ELF-1 (cell line): ENCODE measurements around the gene TBC1D8B.

Experiments used
- DNase-seq: peaks from one replicate; pipeline ENCODE4 v3.0.0-alpha.2; 2016; ENCODE audit warnings: low read depth, low spot score

The TBC1D8B gene

DNA sequence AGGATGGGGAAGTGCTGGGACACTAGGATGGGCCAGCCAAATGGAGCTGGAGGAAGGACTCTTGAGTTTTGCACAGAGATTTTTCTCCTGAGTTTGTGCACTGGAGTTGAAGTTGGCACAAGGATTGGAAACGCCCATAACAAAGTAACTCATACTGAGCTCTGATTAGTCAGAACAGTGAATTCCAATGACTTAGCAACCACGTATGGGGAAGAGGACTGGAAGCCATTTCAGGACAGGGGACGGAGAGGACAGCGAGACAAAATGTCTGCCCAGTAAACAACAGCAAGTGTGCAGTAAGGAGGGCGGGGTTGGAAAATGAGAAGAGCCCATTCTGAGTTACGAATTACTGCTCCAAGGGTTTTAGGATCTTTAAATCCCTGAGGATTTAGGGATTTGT is 94.8 kb downstream of the TBC1D8B start:
- DNase-seq: no peak

GRCh38 chrX:106898462-106898861 is 96.0 kb downstream of the TBC1D8B start:
- peak; percentile 83 for DNase-seq

DNA sequence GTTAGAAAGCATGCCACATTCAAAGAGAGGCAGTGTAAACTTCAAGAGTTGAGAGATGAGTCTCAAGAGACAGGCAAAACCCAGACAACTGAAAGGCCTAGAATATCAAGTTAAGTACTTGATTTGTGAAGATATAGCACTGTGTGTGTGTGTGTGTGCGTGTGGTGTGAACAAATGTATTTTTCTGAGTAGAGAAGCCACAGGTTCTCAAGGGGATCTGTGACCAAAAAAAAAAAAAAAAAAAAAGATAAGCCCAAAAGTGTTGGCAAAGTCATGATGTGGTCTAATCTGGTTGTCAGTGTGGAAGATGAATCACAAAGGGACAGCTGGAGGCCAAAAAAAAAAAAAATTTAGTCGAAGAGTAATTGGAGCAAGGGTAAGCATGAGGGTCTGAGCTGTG is 96.8 kb downstream of the TBC1D8B start:
- no peak for DNase-seq

- no peak for DNase-seq
Observed at GRCh38 chrX:106899841-106900240, 97.4 kb downstream of the TBC1D8B start.

DNA sequence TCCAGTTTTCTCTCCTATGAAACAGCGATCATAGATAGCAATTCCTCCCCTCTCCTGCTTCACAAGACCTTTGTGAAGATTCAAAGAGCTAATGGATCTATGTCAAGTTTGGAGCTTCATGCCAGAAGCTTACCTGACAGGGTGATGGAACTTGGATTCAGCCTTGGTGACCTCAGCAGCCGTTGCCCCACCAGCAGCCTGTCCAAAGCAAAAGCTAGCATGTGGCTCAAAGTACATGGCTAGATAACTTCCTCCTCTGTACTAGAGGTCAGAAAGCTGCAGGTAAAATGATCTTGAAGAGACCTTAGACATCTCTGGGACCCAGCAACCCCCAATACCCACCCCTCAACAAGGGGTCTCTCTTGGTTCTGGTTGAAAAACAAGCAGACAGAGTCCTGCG is 98.9 kb downstream of the TBC1D8B start:
- no peak for DNase-seq

DNA sequence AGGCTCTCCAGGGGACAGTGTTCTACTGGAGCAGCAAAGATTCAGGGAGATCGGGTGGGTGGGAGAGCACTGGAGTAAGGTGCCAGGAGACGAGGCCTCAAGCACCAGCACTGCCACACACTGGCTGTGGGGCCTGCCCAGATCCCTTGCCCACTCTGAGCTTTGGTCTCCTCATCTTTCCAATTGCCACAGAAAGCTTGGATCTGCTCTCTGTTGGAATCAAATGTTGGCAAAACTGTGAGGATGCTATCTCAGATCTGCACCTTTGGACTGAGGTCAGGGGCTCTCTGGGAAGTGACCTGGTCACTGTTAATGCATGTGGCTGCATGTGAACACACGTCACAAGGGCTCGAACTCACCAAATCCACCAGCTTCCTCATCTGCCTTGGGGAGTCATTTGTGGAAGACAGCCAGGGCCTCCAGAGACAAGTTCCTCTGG is 99.3 kb downstream of the TBC1D8B start:
- DNase-seq: no peak

GRCh38 chrX:106902684-106903083 is 100.2 kb downstream of the TBC1D8B start:
- DNase-seq: no peak

DNA sequence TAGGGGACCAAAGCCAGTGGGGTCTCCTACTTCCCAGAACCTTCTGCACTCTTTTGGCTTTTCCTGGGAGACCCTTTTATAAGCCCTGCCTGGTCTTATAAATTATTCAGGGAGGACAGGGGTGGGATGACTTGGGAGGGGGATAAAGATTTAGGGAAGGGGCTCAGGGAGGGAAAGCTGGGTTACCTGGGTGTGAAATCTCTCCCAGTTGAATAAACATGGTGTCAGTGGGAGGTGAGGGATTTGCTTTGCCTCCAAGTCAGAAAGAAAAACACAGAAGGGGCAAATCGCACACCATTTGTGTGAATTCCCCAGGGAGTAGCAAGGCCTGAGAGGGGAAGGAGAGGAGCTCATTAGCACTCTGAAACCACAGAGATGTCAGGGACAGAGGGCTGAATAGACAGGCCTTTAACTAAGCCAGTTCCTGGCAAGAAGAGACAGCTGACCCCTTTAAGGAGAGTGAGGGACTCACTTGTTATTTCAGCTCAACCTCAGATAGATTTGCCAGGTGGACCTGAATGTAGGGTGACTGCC is 100.9 kb downstream of the TBC1D8B start, which contains the start of gene RIPPLY1:
RIPPLY1 (minus strand) TSS at position 51 of the 534 bp plus-strand sequence. CDS start 54 bp downstream, outside the sequence.
- no peak for DNase-seq

DNA sequence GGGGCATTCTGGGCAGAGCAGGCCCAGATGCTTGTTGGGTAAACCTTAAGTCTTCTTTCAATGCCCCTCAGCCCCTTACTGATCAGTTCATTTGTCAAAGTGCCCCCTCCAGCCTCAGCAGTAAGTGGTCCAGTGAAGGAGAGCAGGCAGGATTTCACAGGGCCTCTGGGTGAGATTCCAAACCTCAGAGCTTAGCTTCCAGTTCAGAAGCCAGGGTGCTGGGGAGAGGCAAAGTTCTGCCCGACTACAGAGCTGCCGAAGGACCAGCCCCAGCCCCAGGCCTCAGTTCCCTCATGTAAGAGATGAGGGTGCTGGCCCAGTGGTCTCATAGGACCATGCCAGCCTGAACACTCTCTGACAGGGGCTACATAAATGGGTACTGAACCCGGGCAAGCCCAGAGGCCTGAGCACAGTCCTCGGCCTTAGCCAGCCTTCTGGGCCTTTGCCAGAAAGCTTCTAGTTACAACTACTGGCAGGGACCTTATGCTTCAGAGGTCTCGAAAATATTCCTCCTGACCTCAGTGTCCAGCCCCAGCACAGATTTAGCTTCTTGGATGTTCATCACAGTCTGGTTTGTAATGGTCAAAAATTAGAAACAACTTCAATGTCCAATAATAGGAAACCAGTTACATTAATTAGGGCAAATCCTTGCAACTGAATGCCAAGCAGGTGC is 101.5 kb downstream of the TBC1D8B start:
- no peak for DNase-seq

DNA sequence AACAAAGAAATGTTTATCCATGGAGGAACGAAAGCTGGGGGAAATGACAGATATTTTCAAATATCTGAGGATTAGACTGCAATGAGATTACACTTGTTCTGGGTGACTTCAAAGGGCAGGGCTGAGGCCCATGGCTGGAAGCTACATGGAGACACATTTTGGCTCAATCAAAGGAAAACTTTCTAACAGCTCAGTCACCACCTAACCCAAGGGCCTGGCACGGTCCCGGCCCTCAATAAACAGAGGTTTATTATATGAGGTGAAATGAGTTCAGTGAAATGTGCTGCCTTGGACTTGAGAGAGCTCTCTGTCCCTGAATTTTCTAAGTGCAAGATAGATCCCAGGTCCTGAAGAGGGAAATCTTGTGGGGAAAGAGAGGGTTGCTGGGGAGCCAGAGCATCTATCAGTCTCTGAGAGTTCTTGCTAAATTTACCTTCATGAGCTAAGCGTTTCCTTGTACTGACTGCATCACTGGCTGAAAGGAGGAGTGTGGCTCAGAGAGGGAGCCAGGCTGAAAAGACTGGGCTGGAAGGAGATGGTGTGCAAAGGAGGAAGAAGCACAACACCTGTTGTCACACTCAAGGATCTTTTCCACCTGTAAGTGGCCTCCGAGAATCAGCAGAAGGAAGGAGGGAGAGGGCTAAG is 102.7 kb downstream of the TBC1D8B start:
- DNase-seq: no peak

- no peak for DNase-seq
Observed at GRCh38 chrX:106906361-106906760, 103.9 kb downstream of the TBC1D8B start.

GRCh38 chrX:106912864-106913263 is 110.4 kb downstream of the TBC1D8B start:
- DNase-seq: no peak

DNA sequence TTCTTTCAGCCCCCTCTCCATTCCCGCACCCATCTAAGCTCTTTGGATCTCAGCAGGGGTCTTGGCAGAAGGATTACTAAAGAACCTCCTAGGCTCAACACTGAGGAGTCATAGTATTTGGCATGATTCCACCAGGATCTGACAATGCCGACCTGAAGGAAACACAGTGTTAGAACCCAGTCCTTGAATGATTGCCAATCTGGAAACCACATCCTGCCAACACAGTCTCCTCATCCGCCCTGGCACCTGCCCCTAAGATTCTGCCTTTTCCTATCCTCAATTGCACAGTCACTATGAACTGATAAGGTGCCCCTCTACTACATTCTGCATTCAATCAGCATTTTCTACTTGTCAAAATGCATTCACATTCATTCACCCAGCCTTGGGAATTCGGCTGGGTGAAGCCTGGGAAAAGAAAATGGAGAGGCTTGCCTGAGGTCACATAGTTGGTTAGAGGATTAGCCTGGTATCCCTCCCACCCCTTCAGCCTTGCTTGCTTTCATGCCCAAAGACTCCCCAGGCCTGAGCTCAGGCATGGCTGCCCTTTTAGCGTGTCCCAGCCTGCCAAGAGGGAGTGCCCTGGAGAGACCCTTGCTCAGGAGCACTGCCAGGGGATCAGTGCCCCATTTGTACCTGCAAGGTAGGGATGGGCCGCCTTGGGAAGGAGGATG is 115.5 kb downstream of the TBC1D8B start:
- DNase-seq: peak; percentile 33

GRCh38 chrX:106919932-106920452 is 117.5 kb downstream of the TBC1D8B start, which contains the start of gene CLDN2:
Gene CLDN2 (plus strand): TSS chrX:106920402. CDS start chrX:106928229, 7,827 bp downstream.
- peak; percentile 94 for DNase-seq

DNA sequence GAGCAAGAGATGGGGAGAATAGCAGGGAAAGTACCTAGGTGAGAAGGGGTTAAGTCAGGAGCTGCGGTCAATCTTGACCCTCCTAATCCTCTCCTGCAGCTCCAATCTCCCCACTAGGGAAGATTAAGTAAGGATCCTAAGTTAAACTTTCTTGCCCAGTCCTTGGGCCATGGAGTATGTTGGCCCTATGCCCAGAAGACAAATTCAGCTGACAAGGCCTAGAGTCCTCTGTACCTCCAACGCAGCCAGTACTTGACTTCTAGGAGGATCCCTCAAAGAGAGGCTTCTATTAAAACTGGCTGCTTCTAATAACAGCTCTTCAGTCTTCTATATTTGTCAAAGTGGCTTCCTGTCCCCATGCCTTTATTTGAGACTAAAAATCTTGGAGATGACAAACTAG is 119.2 kb downstream of the TBC1D8B start:
- no peak for DNase-seq
